Stimulated activated CD8-positive, alpha-beta memory T cell treated with anti-CD3 and anti-CD28 coated beads, Interleukin-7, amount 100 ng/mL, for 4 hours (primary cell): Measurements from ENCODE around the gene PHETA1.

ENCODE experiments used
- DNase-seq, 2 donors: peaks; one replicate each; pipeline ENCODE4 v3.0.0-alpha.2; 2020; ENCODE audit warnings: low read depth in 2 of 2

Gene PHETA1

DNA sequence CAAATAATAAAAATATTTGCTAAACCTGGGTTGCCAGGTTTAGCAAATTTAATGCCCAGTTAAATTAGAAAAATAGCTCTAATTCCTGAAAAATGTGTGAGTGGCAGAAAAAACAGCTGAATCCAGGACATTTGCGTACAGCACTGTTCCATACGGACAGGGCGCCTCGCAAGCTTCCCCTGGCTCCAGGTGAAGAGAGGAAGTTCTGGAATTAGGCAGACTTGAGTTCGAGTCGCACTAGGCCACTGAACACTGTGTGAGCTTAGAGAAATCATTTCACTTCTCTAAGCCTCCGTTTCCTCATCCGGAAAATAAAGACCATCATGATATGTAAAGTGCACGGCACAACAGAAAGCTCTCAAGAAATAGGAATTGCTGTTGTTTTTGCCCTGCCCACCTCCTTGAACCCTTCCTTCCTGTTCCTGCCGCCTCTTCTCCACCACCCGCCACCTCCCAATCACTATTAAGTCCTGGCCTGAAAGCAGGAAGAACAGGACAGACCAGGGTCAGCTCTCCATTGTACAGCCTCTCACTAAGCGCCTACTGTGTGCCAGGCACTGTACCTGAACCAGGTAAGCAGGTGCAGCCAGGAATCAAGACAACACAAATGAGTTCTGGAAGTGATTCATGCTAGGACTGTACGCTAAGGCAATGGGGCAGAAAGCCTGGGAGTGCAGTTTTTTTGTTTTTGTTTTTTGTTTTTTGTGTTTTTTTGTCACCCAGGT, 763 bp upstream of the PHETA1 start:
- no peak for DNase-seq

DNA sequence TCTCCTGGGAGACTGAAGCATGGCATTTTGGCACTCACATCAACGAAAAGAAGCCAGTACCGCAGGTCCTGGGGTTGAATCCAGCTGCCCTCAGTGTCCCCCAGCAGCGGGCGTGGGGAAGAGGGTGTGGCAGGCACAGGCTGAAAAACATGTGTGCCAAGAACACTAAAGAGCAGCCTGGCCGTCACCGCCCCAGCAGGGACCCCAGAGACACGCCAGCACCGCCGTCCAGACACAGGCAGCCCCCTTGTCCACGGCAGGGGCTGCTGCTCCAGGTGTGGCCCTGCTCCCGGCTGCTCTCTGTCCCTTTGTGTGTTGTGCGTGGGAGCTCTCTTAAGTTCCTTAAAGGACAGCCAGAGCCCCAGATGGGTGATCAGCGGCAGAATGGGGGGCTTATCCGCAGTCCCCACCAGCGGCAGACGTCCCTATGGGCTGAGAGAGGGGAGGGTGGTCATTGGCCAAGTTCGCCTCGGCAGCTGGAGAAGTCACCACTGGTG, 556 bp downstream of the PHETA1 start:
- no peak for DNase-seq

DNA sequence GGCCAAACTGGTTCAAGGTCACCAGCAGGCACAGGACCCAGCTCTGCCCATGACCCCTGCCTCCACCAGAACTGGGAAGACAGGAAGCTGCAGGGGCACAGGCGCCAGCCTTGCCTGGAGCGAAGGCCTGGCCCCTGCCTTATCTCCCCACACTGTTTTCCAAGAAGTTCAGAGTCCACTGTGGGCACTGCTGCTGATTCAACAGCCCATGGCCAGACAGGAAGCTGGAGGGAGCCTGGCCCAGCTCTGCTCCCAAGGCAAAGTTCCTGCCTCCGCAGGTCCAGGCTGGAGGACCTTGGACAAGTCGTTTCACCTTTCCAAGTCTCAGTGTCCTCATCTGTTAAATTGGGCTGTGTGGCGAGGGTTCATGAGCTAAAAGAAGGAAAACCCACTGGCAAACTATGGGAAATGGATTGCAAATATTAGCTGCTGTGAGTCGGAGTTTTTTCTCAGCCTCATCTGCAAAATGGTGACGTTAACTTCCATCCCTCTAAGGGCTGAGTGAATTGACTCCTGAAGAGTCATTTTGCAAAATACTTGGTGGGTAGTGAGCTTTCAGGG, 1.2 kb downstream of the PHETA1 start:
- no peak for DNase-seq

DNA sequence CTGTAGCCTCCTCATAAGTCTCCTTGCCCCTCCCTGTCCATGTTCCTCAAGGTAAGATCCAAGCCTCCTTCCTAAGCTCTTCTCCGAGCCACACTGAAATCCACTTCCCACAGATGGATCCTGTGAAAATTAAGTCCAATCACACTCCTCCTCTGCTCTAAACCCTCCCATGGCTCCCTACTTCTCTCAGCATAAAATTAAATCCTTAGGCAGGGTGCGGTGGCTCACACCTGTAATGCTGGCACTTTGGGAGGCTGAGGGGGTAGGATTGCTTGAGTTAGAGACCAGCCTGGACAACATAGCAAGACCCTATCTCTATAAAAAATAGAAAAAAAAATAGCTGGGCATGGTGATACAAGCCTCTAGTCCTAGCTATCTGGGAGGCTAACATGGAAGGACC, 2.3 kb downstream of the PHETA1 start:
- no peak for DNase-seq

DNA sequence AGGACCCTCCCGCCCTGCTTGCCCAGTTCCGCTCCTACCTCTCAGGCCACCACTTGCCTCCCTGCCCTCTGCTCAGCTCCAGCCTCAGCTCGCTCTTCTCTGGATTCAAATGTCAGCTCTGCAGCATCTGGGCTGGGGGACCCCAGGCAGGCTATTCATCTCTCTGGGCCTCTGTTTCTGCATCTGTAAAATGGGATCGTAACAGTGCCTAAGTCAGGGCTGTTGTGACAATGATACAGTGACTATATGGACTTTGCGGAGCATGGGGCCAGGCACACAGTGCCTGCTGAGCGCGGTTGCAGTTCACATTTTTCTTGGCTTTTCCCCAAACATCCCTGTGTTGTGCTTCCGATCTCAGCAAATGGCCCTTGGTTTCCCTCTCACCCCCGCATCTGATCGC, 2.8 kb downstream of the PHETA1 start:
- DNase-seq, result no peak

DNA sequence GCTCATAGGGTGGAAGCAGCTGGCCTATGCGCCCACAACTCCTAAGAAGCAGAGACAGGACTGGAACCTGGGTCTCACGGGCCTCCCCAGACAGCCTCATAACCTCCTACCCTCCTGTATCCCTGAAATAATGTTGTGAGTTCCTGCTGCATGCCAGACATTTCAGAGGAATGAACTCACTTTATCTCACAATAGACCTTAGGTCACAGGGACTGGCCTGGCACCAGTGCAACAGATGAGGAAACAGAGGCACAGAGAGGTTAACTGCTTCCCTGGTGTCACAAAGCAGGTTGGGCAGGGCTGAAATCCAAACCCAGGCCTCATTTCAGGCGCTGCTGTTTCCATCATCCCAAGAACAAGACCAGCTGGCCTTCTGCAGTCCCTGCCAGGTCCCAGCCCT, 5.3 kb downstream of the PHETA1 start:
- DNase-seq, result no peak

DNA sequence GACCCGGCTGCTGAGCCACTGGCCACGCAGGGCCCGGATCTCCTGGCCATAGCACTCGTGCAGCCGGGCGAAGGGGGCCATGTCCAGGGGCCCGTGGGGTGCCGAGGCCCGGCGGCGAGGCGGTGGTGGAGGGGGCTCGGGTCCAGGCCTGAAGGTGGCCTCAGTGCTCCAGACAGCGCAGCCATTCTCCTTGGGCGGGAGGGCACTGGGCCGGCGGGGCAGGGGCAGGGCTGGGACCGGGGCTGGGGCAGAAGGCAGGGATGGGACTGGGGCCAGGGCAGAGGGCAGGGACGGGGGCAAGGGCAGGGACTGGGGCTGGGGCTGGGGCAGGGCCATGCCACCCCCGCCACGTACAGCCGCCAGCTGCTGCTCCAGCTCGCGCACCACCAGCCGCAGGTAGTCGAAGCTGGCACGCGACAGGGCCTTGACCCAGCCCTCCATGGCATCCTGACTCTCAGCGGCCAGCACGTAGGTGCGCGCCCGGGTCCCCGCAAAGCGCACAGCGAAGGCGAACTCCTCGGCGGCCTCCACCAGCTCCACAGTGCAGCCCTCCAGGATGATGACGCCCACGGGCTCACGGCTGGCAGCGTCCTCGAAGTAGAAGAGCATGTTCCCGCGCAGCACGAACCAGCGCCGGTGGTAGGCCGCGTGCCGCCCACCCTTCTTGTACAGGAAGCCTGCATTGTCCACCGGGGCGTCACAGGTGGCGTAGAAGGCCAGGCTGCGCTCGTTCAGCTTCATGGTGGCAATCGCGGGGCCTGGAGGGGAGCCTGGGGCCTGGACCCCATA, 6.0 kb downstream of the PHETA1 start:
- no peak for DNase-seq

DNA sequence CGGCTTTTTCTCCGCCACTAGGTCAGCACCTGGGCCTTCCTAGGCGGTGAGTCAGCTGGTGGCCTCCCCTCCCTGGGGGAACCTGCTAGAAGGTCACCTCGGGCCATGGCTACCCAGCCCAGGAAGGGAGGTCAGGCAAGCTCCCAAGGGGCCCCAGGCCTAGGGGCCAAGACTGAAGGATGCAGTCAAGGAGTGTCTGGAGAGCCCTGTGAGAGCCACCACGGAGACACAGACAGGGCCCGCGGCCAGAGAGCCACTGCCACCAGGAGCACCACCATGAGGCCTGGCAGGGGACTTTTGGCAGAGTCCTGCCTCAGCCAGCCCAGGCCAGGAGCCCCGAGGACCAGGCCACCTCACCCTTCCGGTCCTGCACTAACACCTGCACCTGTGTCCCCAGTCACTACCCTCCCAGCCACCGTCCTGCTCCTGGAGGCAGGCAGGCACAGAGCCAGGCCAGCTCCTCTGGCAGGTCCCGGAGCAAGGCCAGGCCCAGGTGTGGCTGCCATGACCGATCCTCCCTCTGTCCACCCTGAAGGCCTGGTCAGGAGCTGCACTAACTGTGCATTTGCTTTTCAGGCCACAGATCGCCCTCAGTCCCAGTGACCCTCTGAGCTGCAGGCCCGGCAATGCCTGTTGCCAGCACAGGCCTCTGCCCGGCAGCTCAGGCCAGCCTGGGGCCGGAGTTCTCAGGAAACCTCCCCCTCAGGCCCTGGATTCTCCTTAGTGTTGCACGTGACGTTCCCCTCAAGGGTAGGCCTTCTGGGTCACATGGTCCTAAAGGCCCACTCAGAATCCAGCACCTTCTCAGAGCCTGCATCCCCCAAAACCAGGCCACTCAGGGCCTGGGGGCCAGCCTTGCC, 6.9 kb downstream of the PHETA1 start:
- DNase-seq, result no peak

DNA sequence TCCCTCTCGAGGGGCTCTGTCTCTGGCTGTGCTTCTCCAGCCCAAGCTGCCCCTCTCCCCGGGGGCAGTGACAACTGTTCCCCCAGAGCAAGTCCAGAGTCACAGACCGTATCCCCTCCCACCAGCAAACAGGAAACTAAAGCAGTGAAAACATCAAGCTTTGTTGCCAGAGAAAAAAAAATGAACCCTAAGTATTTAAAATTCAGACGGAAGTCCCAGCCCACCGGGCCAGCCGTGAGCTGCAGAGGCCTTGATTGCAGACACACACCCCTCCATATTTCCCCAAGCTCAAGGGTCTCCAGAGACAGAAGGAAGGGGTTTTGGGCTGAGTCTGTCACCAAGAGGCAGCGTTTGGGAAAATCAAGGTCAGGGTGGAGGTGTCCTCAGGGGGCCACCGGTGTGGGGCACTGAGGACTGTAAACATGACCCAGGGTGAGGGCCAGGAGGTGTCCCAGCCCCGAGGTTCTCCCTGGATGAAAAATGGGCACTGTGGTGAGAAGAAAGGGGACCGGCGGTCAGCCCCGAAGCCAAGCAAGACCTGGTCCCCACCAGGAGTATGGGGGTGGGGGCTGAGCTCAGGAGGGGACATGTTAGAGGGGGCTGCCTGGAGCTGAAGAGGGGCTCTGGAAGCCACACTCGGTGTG, 7.7 kb downstream of the PHETA1 start:
- DNase-seq, result no peak

DNA sequence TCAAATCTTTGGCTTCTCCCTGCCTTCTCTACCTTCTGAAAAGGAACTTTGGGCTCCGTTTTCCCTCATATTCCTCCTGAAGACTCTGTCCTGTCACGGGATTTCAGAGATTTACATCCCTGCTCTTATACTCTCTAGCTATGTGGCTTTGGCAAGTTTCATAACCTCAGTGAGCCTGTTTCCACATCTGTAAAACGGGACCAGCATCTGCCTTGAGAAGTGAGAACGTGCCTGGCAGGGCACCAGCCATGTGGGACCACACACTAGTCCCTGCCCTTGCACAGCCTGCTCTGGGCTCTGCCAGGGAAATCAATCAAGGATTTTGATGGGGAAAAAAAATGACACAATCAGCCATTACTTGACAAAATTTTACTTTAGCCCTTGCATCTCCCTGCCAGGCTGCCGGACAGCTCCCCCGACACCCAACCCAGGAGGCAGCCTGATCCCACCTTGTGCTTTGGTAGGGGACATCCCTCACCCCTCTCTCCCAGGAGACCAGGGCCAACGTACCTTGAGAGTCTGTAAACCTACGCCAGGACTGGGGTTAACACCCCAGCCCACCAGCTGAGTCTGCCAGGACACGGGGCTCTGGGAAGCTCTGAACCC, 8.5 kb downstream of the PHETA1 start:
- no peak for DNase-seq

DNA sequence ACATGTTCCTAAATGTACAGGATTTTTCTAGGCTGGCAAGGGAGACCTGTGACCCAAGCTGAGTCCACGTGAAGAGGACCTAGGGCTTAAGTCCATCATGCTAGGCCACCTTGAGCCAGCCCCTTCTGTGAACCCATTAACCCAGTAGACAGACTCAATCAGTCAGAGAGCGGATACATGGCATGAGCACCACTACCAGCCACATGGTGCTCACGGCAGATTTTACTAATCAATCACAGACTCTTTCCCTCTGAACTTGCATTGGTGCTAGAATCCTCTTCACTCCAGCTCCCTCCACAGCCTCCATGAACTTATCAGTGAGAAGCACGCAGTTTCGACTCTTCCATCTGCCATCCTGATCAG, 9.0 kb downstream of the PHETA1 start:
- DNase-seq, result no peak

DNA sequence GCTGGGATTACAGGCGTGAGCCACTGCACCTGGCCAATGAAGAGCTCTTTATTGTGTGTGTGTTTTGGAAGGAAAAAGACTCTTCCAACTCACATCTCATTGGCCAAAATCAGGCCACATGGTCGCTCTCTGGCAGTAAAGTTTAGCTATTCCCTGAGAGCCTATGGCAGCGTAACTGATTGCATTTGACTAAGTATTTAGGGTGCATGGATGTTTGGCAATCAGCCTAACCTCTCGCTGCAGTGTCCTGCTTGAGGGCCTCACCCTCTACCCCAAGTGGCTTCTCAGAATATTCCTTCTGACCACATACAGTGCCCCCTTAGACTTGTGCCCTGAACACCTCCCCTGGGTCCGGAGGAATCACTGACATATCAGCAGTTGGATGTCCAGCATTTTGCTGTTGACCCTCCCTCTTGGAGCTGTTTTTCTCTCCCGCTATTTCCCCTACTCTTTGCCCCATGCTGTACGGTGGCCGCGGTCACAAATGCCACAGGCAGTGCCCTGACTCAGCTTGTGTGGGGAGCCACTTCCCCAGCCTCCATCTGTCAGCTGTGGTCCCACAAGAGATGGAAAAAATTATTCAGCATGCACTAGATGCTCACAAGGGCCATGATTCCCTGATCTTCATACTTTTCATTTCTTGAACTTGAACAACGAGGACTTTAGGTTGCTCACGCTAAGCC, 9.5 kb downstream of the PHETA1 start:
- DNase-seq, result peak; percentile 22 to 32

DNA sequence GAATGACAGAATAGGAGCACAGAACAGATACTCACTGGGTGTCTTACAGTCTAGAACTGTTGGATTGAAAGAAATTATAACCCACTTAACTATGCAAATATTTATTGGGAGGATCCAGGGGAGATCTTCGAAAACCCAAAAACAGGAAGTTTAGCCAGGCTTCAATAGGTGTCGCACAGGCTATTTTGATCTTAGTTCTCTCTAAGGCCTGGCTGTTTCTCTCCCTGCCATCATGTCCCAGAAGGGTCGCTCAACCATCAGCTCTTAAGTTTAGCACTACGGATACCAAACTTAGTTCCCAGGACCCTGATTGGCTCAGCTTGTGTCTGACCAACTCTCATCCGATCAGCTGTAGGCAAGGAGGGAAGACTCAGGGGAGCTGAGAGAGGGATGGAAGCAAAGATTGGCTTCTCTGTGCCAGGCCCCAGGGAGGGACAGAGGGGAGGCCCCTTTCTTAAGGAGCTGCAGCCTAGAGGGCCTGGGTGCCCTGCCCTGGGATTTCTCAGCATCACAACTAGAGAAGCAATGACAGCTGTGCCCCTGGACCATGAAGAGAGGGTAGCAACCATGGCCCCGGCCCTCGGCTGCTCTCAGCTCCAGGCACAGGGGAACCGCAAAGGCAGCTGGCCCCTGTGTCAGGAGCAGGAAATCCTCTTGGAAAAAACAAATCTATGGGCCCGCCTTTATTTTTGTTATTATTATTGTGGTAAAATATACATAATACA, 13.5 kb downstream of the PHETA1 start:
- DNase-seq, result no peak

DNA sequence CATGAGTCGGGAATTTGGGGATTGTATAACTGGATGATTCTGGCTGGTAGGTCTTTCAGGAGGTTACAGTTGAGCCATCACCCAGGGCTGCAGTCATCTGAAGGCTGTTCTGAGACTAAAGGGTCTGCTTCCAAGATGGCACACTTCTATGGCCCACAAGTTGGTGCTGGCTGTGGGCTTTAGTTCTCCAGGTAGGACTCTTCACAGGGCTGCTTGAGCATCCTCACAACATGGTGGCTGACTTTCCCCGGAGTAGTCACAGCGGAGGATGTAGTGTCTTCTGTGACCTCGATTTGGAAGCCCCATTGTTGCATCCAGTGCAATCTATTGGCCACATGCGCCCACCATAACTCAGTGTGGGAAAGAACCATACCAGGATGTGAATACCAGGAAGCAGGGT, 14.4 kb downstream of the PHETA1 start:
- no peak for DNase-seq

DNA sequence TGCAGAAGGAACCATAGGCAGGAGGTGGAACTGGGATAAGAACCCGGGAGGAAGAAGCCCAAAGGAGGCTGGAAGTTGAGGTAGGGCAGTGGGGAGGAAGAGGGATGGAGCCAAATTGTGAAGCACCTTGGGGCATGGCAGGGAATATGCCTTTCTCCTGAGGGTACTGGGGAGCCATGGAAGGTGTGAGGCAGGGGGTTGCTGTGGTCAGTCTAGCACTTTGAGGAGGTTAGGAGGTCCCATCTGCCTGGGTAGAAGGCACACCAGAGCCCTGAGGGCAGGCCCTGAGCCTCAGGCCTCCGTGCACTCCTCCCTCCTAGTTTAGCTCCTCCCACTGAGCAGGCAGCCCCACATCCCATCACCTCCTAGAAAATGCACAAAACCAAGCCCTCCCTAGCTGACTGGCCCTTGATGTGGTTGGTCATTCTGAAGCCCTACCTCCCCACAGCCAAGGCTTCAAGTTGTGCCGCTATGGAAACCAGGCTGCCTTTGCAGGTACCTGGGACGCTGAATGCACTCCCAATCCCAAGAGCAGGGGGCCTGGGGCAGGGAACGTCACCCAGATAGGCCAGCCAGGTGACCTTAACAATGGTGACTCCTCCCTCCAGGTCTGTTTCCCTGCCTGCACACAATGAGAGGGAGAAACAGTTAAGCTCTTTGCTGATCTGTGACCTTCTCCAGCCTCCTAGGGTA, 15.1 kb downstream of the PHETA1 start:
- DNase-seq, result no peak

DNA sequence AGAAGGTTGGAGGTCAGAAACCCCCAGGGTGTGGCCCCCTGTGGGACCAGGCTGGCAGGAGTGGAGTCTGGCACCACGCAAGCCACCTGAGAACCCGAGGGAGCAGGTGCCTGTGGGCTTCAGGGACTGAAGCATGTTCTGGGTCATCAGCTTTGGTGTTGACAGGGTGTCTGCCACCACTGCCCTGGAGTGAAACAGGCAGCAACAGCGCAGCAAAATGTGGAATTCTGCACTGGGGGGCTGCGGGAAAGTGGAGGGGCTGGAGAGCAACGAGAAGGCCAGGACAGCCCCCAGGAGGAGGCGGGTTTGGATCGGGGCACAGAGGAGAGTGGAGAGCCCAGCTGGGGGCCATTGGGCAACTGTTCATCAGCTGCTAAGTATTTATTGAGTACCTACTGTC, 15.9 kb downstream of the PHETA1 start:
- no peak for DNase-seq

DNA sequence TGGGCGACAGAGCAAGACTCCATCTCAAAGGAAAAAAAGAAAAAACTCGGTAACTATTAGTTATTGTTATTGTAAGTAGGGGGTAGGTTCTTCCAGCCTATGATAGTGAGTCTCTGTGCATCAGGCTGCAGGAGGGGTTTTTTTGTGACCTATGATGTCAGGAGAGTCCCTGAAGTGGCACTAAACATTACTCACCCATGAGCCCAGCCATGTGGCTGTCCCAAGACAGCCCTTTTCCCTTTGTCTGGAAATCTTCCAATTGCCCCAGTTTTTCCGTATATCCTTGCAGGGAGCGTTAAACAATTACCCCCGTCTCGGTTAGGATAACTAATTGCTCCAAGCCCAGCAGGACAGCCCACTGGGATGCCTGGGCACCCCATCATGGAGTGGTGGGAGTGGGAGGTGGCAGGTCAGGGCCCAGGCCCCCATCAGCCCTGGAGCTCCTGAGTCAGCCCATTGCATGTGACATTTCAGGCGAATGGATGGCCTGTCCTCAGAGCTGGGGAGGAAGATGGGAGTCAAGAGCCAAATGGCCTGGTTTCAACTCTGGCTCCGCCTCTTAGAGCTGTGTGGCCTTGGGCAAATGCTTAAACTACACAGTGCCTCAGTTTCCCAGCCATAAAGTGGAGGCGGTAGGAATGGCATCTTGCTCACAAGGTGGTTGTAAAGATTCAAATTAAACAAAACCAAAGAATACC, 16.4 kb downstream of the PHETA1 start:
- DNase-seq, result no peak

DNA sequence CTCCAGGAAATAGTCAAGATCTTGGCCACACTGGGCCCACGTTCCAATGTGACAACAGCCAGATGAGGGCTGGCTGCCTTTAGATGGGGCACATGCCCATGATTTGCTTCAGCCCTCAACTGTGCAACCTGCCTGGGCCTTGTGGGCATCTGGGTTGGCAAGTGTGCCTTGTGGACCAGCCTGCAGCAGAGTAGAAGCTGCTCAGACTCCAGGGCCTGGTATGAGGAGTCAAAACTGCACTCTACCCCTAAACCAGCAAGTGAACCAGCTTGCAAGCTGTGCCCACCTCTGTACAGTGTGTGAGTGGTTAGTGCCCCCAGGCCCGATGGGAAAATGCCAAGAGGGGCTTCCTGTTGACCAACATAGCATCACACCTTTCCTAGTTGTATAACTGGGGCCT, 17.9 kb downstream of the PHETA1 start:
- no peak for DNase-seq
